B cell (primary cell): ENCODE results near the gene USP44.

Experiments
- EZH2 ChIP-seq: IDR thresholded peaks from 2 replicates; pipeline ENCODE4 v1.6.1; 2012; ENCODE audit warnings: borderline replicate concordance, low read depth, mild to moderate bottlenecking, moderate library complexity, low read length; ENCODE audit not compliant: insufficient read depth, poor library complexity, severe bottlenecking
- TF ChIP-seq, protein P1 (sequence below): fragments of 200-600 bp; IDR thresholded peaks from one replicate; pipeline ENCODE4 v1.8.0; 2022; ENCODE audit warnings: antibody characterized with exemption, mild to moderate bottlenecking

DNA sequence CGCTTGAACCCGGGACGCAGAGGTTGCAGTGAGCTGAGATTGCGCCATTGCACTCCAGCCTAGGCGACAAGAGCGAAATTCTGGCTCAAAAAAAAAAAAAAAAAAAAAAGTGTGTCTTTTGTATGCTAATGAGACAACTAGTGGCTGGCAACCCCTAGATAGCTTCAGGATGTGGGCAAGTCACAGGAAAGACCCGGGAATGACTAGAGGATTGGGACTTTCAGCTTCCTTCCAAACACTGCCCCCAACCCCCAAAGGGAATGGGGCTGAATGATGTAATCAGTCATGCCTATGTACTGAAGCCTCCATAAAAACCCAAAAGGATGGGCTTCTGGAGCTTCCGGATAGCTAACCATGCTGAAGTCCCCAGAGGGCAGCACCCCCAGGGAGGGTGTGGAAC lies 28.6 kb downstream of the USP44 start:
- TF ChIP-seq, protein P1, sequence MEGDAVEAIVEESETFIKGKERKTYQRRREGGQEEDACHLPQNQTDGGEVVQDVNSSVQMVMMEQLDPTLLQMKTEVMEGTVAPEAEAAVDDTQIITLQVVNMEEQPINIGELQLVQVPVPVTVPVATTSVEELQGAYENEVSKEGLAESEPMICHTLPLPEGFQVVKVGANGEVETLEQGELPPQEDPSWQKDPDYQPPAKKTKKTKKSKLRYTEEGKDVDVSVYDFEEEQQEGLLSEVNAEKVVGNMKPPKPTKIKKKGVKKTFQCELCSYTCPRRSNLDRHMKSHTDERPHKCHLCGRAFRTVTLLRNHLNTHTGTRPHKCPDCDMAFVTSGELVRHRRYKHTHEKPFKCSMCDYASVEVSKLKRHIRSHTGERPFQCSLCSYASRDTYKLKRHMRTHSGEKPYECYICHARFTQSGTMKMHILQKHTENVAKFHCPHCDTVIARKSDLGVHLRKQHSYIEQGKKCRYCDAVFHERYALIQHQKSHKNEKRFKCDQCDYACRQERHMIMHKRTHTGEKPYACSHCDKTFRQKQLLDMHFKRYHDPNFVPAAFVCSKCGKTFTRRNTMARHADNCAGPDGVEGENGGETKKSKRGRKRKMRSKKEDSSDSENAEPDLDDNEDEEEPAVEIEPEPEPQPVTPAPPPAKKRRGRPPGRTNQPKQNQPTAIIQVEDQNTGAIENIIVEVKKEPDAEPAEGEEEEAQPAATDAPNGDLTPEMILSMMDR, result no peak
- TF ChIP-seq EZH2, result no peak
